Measurements from ENCODE around the gene ELMOD2. TPM values are rescaled to one million over a fixed set of nuclear protein-coding genes. Genes with fewer than 3 reads are reported as not detected.
A peak's percentile ranks its signal among the peaks of the same experiment; 100 is the strongest.

ELMOD2 gene
- total and polyA plus RNA-seq, 12 donors, result 6.3 to 20.3 (median 16.9) TPM

GRCh38 chr4:140515423-140515822, 8.5 kb upstream of the ELMOD2 start:
- H3K36me3 ChIP-seq, result no peaks in the 10 kb centered on the region
- H3K27ac ChIP-seq, result no peak overlapping the region
- DNase-seq, result no peak
- no peaks in the 10 kb centered on the region for H3K4me1 ChIP-seq
- peaks cover 0 to 3% (median 0%) of the 10 kb centered on the region in 11 donors for H3K9me3 ChIP-seq
- no peak for ATAC-seq
- WGBS, 2 donors, result 42 to 43% methylated on average over 1 of the region's 1 CpG
- no peak for TF ChIP-seq CTCF (IDR thresholded peaks at IDR 0.05)
- H3K27me3 ChIP-seq, result no peaks in the 10 kb centered on the region
- intact Hi-C loops (cut with DNase I), result no loop called here
- H3K4me3 ChIP-seq, result no peak overlapping the region

- no peaks in the 10 kb centered on the region for H3K27me3 ChIP-seq
- peaks cover 0 to 15% (median 10%) of the 10 kb centered on the region in 9 donors for H3K36me3 ChIP-seq
- ATAC-seq, result peak in 4 of 8 donors; percentile 1 to 22 (median 6)
- peaks cover 0 to 6% (median 0%) of the 10 kb centered on the region in 11 donors for H3K9me3 ChIP-seq
- intact Hi-C loops (cut with DNase I), result loop anchor here in 7 of 10 donors (2.0 to 10.0 kb wide), 11 partner anchors 81 to 331 kb away; partner anchors contain the start of genes CLGN (in 3 of the 7), SCOC (in 3 of the 7) and TBC1D9 (in 2 of the 7)
- no peak for TF ChIP-seq CTCF (IDR thresholded peaks at IDR 0.05)
- WGBS, 2 donors, result 14 to 15% methylated on average over 8 of the region's 8 CpGs
- no peak for DNase-seq
- H3K27ac ChIP-seq, result peak overlapping the region in 7 of 10 donors; percentile 43 to 94 (median 87)
- H3K4me1 ChIP-seq, result peaks cover 0 to 35% (median 14%) of the 10 kb centered on the region in 9 donors
- H3K4me3 ChIP-seq, result peak overlapping the region in 9 of 10 donors; percentile 66 to 98 (median 84)
Observed at GRCh38 chr4:140523370-140523856, 555 bp upstream of the ELMOD2 start.

GRCh38 chr4:140529434-140529833, 5.5 kb downstream of the ELMOD2 start:
- peaks cover 0 to 61% (median 12%) of the 10 kb centered on the region in 9 donors for H3K36me3 ChIP-seq
- TF ChIP-seq CTCF (IDR thresholded peaks at IDR 0.05), result no peak
- DNase-seq (peak in 1 of 2 donors; percentile 44), ATAC-seq (peak in 7 of 8 donors; percentile 53 to 92 (median 84))
- peaks cover 0 to 6% (median 0%) of the 10 kb centered on the region in 11 donors for H3K9me3 ChIP-seq
- intact Hi-C loops (cut with DNase I), result loop anchor here in 7 of 10 donors (5.0 to 10.0 kb wide), 10 partner anchors 75 to 325 kb away; partner anchors contain the start of genes CLGN (in 3 of the 7), SCOC (in 3 of the 7) and TBC1D9 (in 2 of the 7)
- no peaks in the 10 kb centered on the region for H3K27me3 ChIP-seq
- 30 to 47% methylated on average over 1 of the region's 1 CpG for WGBS, 2 donors
- peaks cover 0 to 39% (median 13%) of the 10 kb centered on the region in 9 donors for H3K4me1 ChIP-seq
- H3K4me3 ChIP-seq, result no peak overlapping the region
- peak overlapping the region in 9 of 10 donors; percentile 13 to 77 (median 62) for H3K27ac ChIP-seq

GRCh38 chr4:140533951-140534480, 10.0 kb downstream of the ELMOD2 start:
- Histone ChIP-seq H3K4me3 (no peak overlapping the region), H3K4me1 (peaks cover 0 to 13% (median 0%) of the 10 kb centered on the region in 9 donors), H3K9me3 (no peaks in the 10 kb centered on the region), H3K27ac (no peak overlapping the region), H3K27me3 (no peaks in the 10 kb centered on the region), H3K36me3 (peaks cover 0 to 79% (median 25%) of the 10 kb centered on the region in 9 donors)
- intact Hi-C loops (cut with DNase I), result no loop called here
- no peak for DNase-seq
- no peak for ATAC-seq
- WGBS, 2 donors, result 90 to 91% methylated on average over 4 of the region's 4 CpGs
- no peak for TF ChIP-seq CTCF (IDR thresholded peaks at IDR 0.05)

Measured in heart right ventricle (tissue), 16 donors.